ENCODE measurements around the gene METTL27. TPM values are rescaled to one million over a fixed set of nuclear protein-coding genes. Genes with fewer than 3 reads are reported as not detected.

METTL27 gene
- total and polyA plus RNA-seq, 12 donors: 0.16 to 1.3 (median 0.42) TPM; not detected in 3

DNA sequence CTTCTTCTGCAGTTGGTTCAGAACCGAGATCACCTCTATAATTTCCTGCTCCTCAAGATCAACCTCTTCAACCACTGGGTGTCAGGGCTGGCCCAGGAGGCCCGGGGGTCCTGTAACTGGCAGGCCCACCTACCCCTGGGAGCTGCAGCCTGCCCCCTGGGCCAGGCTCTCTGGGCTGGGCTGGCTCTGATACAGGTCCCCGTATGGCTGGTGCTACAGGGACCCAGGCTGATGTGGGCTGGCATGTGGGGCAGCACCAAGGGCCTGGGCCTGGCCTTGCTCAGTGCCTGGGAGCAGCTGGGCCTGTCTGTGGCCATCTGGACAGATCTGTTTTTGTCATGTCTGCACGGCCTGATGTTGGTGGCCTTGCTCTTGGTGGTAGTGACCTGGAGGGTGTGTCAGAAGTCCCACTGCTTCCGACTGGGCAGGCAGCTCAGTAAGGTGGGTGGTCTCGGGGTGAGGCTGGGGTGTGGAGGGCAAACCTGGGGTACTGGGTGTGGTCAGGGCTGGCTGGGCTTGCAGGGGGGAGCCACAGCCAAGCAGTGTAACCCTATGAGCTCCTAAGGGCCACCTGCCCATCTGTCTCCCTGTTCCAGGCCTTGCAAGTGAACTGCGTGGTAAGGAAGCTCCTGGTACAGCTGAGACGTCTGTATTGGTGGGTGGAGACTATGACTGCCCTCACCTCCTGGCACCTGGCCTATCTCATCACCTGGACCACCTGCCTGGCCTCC lies 22.8 kb upstream of the METTL27 start:
- no peak overlapping the region for H3K27ac ChIP-seq
- peaks cover 0 to 16% (median 5%) of the 10 kb centered on the region in 9 donors for H3K4me1 ChIP-seq
- ATAC-seq: no peak
- H3K4me3 ChIP-seq: no peak overlapping the region
- no peak for TF ChIP-seq CTCF (IDR thresholded peaks at IDR 0.05)
- H3K9me3 ChIP-seq: no peaks in the 10 kb centered on the region
- DNase-seq: no peak
- no peaks in the 10 kb centered on the region for H3K36me3 ChIP-seq
- peaks cover 0 to 8% (median 0%) of the 10 kb centered on the region in 7 donors for H3K27me3 ChIP-seq
- WGBS, 2 donors: 86 to 87% methylated on average over 8 of the region's 8 CpGs
- intact Hi-C loops (cut with DNase I): loop anchor here in 9 of 10 donors (5.0 to 10.0 kb wide), 9 partner anchors 112 to 537 kb away; partner anchors contain the start of genes ELN (in 5 of the 9) and EIF4H (in 1 of the 9)

- no peaks in the 10 kb centered on the region for H3K9me3 ChIP-seq
- ATAC-seq (no peak), DNase-seq (no peak)
- peaks cover 0 to 8% (median 0%) of the 10 kb centered on the region in 7 donors for H3K27me3 ChIP-seq
- intact Hi-C loops (cut with DNase I): loop anchor here in 7 of 10 donors (5.0 to 10.0 kb wide), 5 partner anchors 166 to 533 kb away; partner anchors contain the start of genes EIF4H (in 1 of the 7) and ELN (in 1 of the 7)
- WGBS, 2 donors: 90 to 91% methylated on average over 12 of the region's 12 CpGs
- no peak overlapping the region for H3K4me3 ChIP-seq
- H3K36me3 ChIP-seq: no peaks in the 10 kb centered on the region
- TF ChIP-seq CTCF (IDR thresholded peaks at IDR 0.05): no peak
- no peaks in the 10 kb centered on the region for H3K4me1 ChIP-seq
- no peak overlapping the region for H3K27ac ChIP-seq
Observed at GRCh38 chr7:73861305-73861704, 19.0 kb upstream of the METTL27 start.

DNA sequence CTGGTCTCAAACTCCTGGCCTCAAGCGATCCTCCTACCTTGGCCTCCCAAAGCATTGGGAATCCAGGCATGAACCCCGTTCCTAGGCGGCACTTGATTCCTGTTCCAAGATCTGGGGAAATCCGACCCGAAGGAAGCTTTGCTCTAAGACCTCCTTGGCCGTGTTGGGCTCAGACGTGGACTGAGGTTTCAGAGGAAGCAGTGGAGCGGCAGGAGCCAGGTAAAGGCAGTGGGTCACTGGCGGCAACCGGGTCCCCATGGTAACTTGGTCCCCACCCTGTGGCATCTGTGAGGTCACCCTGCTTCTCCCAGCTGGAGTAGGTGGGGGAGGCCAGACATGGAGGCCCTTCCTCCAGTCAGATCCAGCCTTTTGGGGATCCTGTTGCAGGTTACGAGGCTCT lies 18.5 kb upstream of the METTL27 start, which contains the start of gene TMEM270:
TSS of gene TMEM270 (plus strand) at position 301 of the 400 bp plus-strand sequence. CDS start at position 337, 36 bp downstream.
- peaks cover 0 to 2% (median under 1%) of the 10 kb centered on the region in 9 donors for H3K4me1 ChIP-seq
- intact Hi-C loops (cut with DNase I): loop anchor here in 7 of 10 donors (5.0 to 10.0 kb wide), 5 partner anchors 166 to 534 kb away; partner anchors contain the start of genes EIF4H (in 1 of the 7) and ELN (in 1 of the 7)
- H3K27ac ChIP-seq: no peak within 1 kb of the TSS
- H3K4me3 ChIP-seq: no peak within 1 kb of the TSS
- H3K9me3 ChIP-seq: no peaks in the 10 kb centered on the region
- no peaks in the 10 kb centered on the region for H3K36me3 ChIP-seq
- WGBS, 2 donors: 87 to 91% methylated on average over 11 of the region's 11 CpGs
- TF ChIP-seq CTCF (IDR thresholded peaks at IDR 0.05): no peak
- no peak for DNase-seq
- peaks cover 0 to 11% (median under 1%) of the 10 kb centered on the region in 7 donors for H3K27me3 ChIP-seq
- no peak for ATAC-seq

DNA sequence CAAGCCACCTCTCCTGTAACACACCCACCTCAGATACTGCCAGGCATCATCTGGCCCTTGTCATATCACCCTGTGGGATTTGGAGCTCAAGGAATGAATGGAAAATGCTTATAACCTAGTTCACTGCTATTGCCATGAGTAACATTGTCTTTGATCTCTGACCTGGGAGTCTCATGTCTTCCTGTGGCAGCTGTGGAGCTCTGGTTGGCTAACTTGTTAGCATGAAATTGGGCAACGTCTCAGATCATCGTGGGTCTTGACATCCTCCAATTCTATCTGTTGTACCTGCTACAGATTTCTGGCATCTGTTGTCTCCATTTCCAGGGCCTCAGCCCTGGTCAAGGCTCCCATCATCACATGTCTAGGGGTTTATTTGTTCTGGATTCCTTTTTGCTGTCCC lies 16.5 kb upstream of the METTL27 start:
- H3K4me1 ChIP-seq: peaks cover 0 to 8% (median 6%) of the 10 kb centered on the region in 9 donors
- H3K27ac ChIP-seq: no peak overlapping the region
- no peak for ATAC-seq
- intact Hi-C loops (cut with DNase I): loop anchor here in 9 of 10 donors (5.0 to 10.0 kb wide), 8 partner anchors 42 to 254 kb away; partner anchors contain the start of gene ABHD11 (in 3 of the 9)
- H3K36me3 ChIP-seq: no peaks in the 10 kb centered on the region
- H3K4me3 ChIP-seq: no peak overlapping the region
- DNase-seq: no peak
- peaks cover 0 to 24% (median 11%) of the 10 kb centered on the region in 7 donors for H3K27me3 ChIP-seq
- 64 to 74% methylated on average over 2 of the region's 2 CpGs for WGBS, 2 donors
- TF ChIP-seq CTCF (IDR thresholded peaks at IDR 0.05): no peak
- no peaks in the 10 kb centered on the region for H3K9me3 ChIP-seq

All from heart right ventricle (tissue), 16 donors.